ENCODE results near the gene CAPN7. TPM values are rescaled to one million over a fixed set of nuclear protein-coding genes. Genes with fewer than 3 reads are reported as not detected.
"Not testable (repeated sequence)": the region's sequence is repeated elsewhere in the genome, so short reads cannot be mapped to it uniquely, and the experiment has no call there.

Gene CAPN7
- total RNA-seq, 1 donor from 2014 or later, result 37.9 TPM

DNA sequence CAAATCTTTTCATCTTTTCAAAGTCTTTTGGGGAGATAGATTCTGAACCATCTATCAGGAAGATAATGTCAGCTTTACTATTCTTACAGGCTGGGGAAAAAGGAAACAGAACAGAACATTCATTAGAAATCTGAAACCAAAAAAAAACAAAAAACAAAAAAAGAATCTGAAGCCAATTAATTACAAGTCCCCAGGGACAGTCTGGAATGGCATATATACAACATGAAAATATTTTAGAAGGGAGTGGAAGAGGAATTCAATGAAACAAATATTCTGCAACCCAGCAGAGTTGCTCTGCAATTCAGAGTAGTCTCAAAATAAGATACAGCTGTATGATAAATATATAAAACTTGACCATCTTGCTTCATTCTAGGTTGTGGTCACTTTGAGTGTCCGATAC lies 41.7 kb upstream of the CAPN7 start:
- peaks cover 15% of the 10 kb centered on the region for H3K27me3 Mint-ChIP-seq
- no peaks in the 10 kb centered on the region for H3K4me1 Mint-ChIP-seq (ENCODE audit: unreplicated experiment)
- no peak for DNase-seq (ENCODE audit: extremely low spot score, unreplicated experiment)
- H3K36me3 Mint-ChIP-seq, result no peaks in the 10 kb centered on the region
- no peak overlapping the region for H3K4me3 Mint-ChIP-seq
- TF ChIP-seq, protein P1, sequence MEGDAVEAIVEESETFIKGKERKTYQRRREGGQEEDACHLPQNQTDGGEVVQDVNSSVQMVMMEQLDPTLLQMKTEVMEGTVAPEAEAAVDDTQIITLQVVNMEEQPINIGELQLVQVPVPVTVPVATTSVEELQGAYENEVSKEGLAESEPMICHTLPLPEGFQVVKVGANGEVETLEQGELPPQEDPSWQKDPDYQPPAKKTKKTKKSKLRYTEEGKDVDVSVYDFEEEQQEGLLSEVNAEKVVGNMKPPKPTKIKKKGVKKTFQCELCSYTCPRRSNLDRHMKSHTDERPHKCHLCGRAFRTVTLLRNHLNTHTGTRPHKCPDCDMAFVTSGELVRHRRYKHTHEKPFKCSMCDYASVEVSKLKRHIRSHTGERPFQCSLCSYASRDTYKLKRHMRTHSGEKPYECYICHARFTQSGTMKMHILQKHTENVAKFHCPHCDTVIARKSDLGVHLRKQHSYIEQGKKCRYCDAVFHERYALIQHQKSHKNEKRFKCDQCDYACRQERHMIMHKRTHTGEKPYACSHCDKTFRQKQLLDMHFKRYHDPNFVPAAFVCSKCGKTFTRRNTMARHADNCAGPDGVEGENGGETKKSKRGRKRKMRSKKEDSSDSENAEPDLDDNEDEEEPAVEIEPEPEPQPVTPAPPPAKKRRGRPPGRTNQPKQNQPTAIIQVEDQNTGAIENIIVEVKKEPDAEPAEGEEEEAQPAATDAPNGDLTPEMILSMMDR (conservative IDR thresholded peaks at IDR 0.05), result no peak
- no peak overlapping the region for H3K27ac Mint-ChIP-seq
- peaks cover 4% of the 10 kb centered on the region for H3K9me3 Mint-ChIP-seq

DNA sequence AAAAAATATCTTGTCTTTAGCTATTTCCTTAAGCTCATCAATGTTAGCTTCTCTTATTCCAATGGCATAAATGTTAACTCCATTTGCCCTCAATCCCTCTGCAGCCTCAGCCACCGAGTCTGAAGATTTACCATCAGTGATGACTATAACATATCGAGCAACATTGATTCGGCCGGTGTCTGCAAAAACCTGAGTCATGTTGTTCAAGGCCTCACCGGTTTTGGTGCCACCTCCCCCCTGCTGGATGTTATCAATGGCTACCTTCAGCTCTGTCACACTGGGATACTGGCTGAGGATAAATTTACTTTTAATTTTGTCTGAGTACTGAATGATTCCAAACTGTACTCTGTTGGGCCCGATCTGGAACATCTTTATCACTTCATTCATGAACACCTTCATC lies 41.0 kb upstream of the CAPN7 start:
- Mint-ChIP-seq H3K4me3 (no peak overlapping the region), H3K4me1 (ENCODE audit: unreplicated experiment) (no peaks in the 10 kb centered on the region), H3K9me3 (peaks cover 4% of the 10 kb centered on the region), H3K27me3 (peaks cover 10% of the 10 kb centered on the region), H3K27ac (no peak overlapping the region), H3K36me3 (no peaks in the 10 kb centered on the region)
- DNase-seq (ENCODE audit: extremely low spot score, unreplicated experiment), result no peak
- TF ChIP-seq, protein P1 (conservative IDR thresholded peaks at IDR 0.05), result no peak

DNA sequence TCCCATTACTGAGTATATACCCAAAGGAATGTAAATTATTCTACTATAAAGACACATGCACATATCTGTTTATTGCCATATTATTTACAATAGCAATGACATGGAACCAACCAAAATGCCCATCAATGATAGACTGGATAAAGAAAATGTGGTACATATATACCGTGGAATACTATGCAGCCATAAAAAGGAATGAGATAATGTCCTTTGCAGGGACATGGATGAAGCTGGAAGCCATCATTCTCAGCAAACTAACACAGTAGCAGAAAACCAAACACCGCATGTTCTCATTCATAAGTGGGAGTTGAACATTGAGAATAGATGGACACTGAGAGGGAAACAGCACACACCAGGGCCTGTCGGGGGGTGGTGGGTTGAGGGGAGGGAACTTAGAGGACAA lies 39.7 kb upstream of the CAPN7 start:
- H3K4me3 Mint-ChIP-seq; H3K27ac Mint-ChIP-seq; H3K9me3 Mint-ChIP-seq; H3K4me1 Mint-ChIP-seq (ENCODE audit: unreplicated experiment); H3K36me3 Mint-ChIP-seq; DNase-seq (ENCODE audit: extremely low spot score, unreplicated experiment): not testable (repeated sequence)
- peaks cover 13% of the 10 kb centered on the region for H3K27me3 Mint-ChIP-seq

DNA sequence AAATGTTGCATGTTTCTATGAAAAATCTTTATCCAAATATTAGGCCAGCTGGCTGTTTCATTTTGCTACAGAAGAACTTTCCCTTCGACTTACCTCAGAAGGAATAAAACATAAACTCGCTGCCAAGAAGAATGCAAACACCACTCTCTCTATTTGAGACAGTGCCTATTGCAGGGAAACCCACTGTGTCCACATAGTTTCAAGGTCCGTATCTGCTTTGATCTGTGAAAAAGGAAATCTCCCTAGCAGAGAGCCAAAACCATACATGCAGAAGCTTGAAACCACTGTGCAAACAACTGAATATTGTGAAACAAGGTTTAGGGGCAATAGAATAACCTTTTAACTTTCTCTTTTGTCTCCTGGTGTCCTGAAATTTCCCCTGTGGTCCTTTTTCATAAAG lies 35.0 kb upstream of the CAPN7 start:
- Mint-ChIP-seq H3K27ac (no peak overlapping the region), H3K4me1 (ENCODE audit: unreplicated experiment) (no peaks in the 10 kb centered on the region), H3K4me3 (no peak overlapping the region), H3K27me3 (peaks cover 47% of the 10 kb centered on the region), H3K36me3 (no peaks in the 10 kb centered on the region), H3K9me3 (no peaks in the 10 kb centered on the region)
- no peak for DNase-seq (ENCODE audit: extremely low spot score, unreplicated experiment)
- TF ChIP-seq, protein P1 (conservative IDR thresholded peaks at IDR 0.05), result no peak

DNA sequence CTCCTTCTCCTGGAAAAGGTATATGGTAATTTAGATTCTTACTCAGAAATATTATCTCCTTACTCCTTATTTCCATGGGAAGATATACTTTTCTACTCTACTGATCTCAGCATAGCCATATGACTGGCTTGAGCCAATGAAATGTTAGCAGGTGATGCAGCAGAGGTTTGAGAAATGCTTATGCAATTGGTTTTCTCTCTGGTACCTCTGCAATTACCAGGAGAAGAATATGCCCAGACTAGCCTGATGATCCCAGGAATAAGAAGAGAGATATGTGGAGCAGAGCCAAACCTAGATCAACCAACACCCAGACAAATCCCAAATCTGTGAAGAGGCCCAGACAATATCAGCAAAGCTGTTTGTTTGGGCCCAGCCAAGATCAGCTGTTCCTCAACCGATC lies 33.2 kb upstream of the CAPN7 start:
- Mint-ChIP-seq H3K4me3 (no peak overlapping the region), H3K9me3 (no peaks in the 10 kb centered on the region), H3K4me1 (ENCODE audit: unreplicated experiment) (no peaks in the 10 kb centered on the region), H3K27me3 (peaks cover 49% of the 10 kb centered on the region), H3K27ac (no peak overlapping the region), H3K36me3 (no peaks in the 10 kb centered on the region)
- TF ChIP-seq, protein P1 (conservative IDR thresholded peaks at IDR 0.05), result no peak
- no peak for DNase-seq (ENCODE audit: extremely low spot score, unreplicated experiment)

DNA sequence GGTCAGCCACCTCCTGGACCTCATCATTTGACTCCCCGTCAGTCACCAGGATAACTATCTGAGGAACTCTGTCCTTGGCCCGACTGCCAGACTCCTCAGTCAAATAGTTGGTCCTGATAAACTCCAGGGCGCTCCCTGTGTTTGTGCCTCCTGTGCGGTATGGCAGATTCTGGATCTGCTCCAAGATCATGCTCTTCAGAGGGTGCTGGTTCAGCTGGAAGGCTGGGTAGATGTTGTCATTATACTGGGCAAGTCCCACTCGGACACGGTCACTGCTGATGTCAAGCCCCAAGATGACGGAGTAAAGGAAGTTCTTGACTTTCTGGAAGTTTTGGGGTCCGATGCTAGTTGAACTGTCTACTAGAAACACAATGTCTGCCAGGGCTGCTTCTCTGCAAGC lies 31.1 kb upstream of the CAPN7 start:
- TF ChIP-seq, protein P1 (conservative IDR thresholded peaks at IDR 0.05), result no peak
- Mint-ChIP-seq H3K4me3 (no peak overlapping the region), H3K9me3 (no peaks in the 10 kb centered on the region), H3K27ac (no peak overlapping the region), H3K27me3 (peaks cover 63% of the 10 kb centered on the region), H3K4me1 (ENCODE audit: unreplicated experiment) (no peaks in the 10 kb centered on the region), H3K36me3 (no peaks in the 10 kb centered on the region)
- DNase-seq (ENCODE audit: extremely low spot score, unreplicated experiment), result no peak

All from type B pancreatic cell (in vitro differentiated cells).